GM21528 (cell line): ENCODE results near the gene DACT3.

Source experiments
- ATAC-seq: cut with Tn5 transposase; IDR thresholded peaks from one replicate; pipeline ENCODE4 v1.9.1; 2021; ENCODE audit warnings: mild to moderate bottlenecking, moderate library complexity; ENCODE audit not compliant: unreplicated experiment, low FRiP score

The DACT3 gene

DNA sequence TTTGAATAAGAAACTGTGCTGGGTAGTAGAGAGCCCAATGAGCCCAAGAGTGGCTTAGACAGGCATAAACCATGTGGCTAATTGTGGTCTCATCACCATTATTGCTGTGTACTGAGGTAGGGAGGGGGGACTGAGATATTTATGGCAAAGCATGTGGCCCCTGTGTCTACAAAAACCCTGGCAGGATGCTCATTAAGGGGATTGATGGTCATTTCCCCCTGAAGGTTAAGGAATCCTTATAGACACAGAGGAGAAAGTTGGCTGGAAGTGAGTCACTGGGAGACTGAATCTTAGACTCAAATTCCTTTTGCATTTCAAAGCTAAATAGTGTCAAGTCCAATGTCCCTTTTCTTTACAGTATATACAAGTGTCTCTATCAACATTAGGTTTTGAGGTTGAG lies 9.8 kb upstream of the DACT3 start:
- ATAC-seq: no peak

DNA sequence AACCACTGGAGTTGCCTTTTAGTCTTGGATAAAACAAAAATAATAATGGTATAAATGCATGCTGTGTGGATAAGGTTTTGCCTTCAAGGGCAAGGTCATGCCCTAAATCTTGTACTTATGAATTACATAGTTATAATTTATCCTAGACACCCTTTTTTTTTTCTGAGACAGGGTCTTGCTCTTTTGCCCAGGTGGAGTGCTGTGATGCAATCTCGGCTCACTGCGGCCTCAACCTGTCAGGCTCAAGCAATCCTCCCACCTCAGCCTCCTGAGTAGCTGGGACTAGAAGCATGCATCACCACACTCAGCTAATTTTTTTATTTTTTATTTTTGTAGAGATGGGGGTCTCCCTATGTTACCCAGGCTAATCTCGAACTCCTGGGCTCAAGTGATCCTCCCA lies 7.7 kb upstream of the DACT3 start:
- ATAC-seq: no peak

- no peak for ATAC-seq
Measured at GRCh38 chr19:46665072-46665471, 4.1 kb upstream of the DACT3 start.

GRCh38 chr19:46661735-46662592 lies 982 bp upstream of the DACT3 start:
- no peak for ATAC-seq

GRCh38 chr19:46660551-46661019 lies 397 bp downstream of the DACT3 start:
- ATAC-seq: peak; percentile 4

DNA sequence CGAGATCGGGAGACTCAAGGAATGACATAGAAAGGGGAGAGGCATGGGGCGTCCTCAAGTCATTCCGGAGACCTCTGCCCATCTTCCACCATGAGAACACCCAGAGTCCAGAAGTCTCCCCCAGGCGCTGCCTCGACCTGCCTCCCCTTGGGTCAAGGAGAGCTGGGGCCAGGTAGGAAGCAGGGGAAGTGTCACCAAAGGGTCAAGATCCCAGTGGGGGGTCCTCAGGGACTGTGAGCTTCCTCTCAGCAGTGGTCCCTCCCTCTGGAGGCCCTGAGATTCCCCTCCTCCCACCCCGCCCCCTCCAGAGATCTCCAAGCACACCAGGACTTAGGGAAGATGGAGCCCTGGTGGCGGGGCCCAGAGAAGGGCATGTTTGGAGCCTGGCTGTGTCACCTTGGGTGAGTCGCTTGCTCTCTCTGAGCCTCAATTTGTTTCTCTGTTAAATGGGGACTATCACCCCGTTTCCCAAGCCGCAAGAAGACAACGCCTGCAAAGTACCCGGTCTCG lies 919 bp downstream of the DACT3 start:
- no peak for ATAC-seq

- ATAC-seq: no peak
Measured at GRCh38 chr19:46659151-46660007, 1.6 kb downstream of the DACT3 start.

GRCh38 chr19:46656541-46656940 lies 4.4 kb downstream of the DACT3 start:
- no peak for ATAC-seq

GRCh38 chr19:46654621-46655152 lies 6.3 kb downstream of the DACT3 start:
- ATAC-seq: no peak

DNA sequence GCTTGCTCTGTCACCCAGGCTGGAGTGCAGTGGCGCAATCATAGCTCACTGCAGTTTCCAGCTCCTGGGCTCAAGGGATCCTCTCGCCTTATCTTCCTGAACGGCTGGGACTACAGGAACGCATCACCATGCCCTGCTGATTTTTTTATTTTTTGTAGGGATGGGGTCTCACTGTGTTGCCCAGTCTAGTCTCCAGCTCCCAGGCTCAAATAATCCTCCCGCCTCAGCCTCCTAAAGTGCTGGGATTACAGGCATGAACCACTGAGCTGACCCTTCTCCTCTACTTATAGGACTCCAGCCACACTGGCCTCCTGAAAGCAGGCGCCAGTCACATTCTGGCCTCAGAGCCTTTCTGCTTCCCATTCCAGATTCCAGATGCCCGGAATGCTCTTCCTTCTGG lies 10.5 kb downstream of the DACT3 start:
- ATAC-seq: no peak

DNA sequence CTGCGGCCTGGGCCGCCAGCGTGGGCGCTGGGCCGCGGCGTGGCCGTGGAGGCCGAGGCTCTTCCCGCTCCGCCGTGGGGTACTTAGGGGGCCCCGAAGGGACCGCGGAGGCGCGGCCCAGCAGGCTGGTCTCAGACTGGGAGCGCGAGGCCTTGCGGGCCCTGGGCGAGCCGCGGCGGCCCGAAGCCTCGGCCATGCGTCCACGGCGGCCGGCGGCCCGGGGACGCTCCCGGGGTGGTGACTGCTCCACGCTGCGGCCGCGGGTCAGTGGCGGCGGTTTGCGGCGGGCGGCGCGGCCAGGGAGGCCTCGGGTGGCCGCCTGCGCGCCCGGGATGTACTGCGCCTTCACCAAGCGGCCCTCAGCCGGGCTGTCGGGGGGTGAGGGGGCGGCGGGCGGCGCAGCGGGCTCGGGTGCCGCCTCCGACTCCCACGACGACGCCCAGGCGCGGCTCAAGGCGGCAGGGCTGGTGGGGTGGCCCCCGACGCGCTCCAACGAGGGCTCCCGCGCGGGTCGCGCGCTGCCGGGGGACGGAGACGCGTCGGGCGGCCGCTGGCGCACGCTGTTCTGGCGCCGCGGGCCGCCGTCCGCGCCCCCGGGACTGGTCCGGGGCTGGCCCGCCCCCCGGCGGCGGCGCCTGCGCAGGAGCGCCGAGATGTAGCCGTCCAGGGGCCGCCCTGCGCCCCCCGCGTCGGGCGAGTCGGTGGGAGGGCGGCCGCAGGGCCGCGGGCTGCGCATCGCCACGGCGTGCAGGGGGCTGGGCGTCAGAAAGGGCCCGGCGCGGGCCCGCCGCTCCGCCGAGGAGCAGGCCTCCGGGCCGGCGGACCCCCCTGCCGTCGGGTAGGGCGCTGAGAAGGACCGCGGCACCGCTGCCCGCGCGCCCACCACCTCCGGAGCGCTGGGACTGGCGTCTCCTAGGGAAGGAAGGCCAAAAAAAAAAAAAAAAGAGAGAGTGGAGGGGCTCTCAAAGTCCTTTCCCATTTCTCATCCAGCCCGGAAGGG lies 11.7 kb downstream of the DACT3 start:
- no peak for ATAC-seq

DNA sequence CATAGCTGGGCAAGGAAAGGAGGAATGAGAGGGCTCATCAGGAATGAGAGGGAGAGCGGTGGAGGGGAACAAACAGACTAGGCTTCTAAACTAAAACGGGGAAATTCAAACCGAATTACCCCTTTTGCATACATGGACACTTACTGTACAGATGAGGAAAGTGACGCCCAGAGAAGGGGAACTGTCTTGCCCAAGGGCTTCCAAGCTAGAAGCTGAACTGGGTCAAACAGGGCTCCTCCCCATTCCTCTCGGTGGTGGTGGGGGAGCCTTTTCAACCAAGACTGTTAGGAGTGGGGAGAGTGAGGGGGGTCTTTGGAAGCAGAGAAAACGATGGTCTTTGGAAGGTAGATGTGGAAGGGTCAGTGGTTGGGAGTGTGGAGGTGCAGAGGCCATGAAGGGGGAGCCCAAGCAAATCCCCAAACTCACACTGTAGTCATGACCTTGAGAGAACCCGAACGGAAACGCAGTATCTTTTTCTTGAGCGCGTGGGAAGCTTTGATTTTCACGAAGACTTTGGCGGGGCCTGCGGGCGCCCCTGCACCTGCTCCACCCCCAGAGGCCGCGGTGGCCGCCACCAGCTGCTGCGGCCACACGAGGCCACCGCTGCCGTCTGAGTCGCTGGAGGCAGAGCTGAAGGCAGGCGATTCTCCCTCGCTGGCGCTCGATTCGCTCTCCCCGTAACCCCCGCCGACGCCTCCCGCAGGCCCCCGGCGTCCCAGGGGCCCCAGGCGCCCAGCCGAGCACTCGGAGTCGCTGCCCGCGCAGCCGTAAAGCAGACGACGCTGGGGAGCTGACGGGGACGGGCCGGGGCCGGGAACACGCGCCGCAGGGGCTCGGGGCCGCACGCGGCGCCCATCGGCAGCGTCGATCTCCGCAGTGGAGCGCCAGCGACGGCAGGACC lies 12.7 kb downstream of the DACT3 start:
- no peak for ATAC-seq

DNA sequence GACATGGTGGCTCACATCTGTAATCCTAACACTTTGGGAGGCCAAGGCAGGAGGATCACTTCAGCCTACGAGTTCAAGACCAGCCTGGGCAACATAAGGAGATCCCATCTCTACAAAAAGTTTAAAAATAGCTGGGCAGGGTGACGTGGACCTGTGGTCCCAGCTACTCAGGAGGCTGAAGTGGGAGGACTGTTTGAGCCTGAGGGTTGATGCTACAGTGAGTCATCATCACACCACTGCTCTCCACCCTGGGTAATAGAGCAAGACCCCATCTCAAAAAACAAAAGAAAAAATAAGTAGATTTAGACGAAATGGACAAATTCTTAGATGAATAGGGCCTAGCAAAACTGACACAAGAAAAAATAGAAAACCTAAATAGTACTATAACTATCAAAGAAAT lies 14.6 kb downstream of the DACT3 start:
- ATAC-seq: no peak

DNA sequence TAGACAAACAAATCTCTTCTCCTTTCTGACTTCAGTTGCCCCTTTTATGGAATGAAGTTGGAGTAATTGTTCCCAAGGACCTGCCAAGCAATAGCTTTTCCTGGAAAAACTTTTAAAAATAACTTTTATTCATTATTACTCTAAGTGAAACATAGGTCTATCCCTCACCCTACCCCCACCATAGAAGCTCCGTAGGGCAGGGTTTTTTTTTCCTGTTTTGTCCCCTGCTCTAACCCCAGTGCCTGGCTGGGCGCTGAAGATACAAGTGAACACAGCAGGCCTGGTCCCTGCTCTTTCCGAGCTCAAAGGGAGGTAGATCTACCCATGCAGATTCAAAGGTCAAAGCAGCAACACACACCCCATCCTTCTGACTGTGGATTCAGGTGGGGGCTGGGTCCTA lies 16.3 kb downstream of the DACT3 start:
- no peak for ATAC-seq

DNA sequence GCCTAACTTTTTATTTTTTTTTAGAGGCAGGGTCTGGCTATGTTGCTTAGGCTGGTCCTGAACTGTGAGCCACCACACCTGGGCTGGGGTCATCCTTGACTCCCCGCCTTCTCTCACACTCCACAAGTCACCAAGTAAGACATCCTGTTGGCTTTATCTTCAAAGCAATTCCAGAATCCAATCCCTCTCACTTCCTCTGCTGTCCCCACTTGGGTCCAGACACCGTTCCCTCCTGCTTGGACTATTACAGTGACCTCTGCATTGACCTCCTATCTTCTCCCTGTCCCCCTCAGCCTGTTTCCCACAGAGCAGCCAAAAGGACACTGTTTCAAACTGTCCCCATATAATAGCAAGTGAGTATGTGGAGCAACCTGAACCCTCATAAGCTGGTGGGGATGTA lies 20.3 kb downstream of the DACT3 start:
- no peak for ATAC-seq

- ATAC-seq: no peak
Measured at GRCh38 chr19:46639358-46640182, 21.4 kb downstream of the DACT3 start.

- no peak for ATAC-seq
Measured at GRCh38 chr19:46637224-46637623, 23.8 kb downstream of the DACT3 start.
